Endothelial cell of umbilical vein (primary cell): ENCODE measurements around the gene TEKT5.

Experiments used
- CTCF ChIP-seq, 2 donors: IDR thresholded peaks; 1 replicate in 1 of 2; 2 replicates in 1 of 2; pipeline ENCODE4 v1.5.1; 2011; ENCODE audit warnings: low read length in 2 of 2, mild to moderate bottlenecking in 2 of 2, moderate library complexity in 2 of 2, control low read depth in 1 of 2, inconsistent platforms in 1 of 2, low read depth in 1 of 2; ENCODE audit not compliant: insufficient read depth in 1 of 2; ENCODE audit errors: extremely low read depth in 1 of 2
- EZH2 ChIP-seq: IDR thresholded peaks from 2 replicates; pipeline ENCODE4 v1.6.1; 2012; ENCODE audit warnings: borderline replicate concordance, low read depth, mild to moderate bottlenecking, moderate library complexity, low read length, inconsistent platforms; ENCODE audit not compliant: severe bottlenecking
- POLR2A ChIP-seq: IDR thresholded peaks from 2 replicates; pipeline ENCODE4 v1.6.1; 2012; ENCODE audit warnings: low read depth, mild to moderate bottlenecking, control low read depth, low read length

GRCh38 chr16:10656618-10657017 lies 38.1 kb downstream of the TEKT5 start:
- no peak for TF ChIP-seq CTCF (IDR thresholded peaks at IDR 0.05; ENCODE audit: extremely low read depth in 1 of 2, insufficient read depth in 1 of 2, low read depth in 1 of 2, low read length in 2 of 2)
- TF ChIP-seq POLR2A: no peak
- no peak for TF ChIP-seq EZH2
